ENCODE results near the gene RBMY1D.
"Not testable (repeated sequence)": the region's sequence is repeated elsewhere in the genome, so short reads cannot be mapped to it uniquely, and the experiment has no call there.

Gene RBMY1D

DNA sequence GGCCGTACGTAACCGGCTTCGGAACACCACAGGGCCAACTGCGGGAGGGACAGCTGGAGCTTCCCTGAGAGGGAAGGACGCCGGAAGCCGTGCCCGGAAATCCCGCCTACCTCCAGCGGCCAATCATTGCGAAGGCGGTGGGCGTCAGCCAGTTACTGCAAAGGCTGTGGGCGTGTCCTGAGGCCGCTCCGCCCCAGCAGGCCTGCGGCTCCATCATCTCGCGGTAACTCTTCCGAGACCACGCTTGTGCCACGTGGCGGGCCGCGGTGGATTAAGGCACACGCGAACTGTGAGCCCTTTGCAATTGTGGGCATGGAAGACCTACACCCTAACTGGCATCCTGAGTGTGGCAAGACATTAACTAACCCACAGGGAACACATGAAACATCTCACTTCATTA lies at the start of gene RBMY1D:
Gene RBMY1D, minus strand, starts transcription at position 101 of the 400 bp plus-strand sequence. CDS start 2,013 bp downstream, outside the sequence.
- H3K27me3 Mint-ChIP-seq; H3K4me1 Mint-ChIP-seq; ATAC-seq; H3K27ac Mint-ChIP-seq; H3K4me3 Mint-ChIP-seq; H3K9me3 Mint-ChIP-seq; H3K36me3 Mint-ChIP-seq (ENCODE audit: low read depth); DNase-seq: not testable (repeated sequence)

DNA sequence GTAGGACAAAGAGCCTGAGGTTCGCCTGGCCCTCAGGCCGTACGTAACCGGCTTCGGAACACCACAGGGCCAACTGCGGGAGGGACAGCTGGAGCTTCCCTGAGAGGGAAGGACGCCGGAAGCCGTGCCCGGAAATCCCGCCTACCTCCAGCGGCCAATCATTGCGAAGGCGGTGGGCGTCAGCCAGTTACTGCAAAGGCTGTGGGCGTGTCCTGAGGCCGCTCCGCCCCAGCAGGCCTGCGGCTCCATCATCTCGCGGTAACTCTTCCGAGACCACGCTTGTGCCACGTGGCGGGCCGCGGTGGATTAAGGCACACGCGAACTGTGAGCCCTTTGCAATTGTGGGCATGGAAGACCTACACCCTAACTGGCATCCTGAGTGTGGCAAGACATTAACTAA lies 23.6 kb upstream of the RBMY1D start, which contains the start of gene RBMY1E:
Gene RBMY1E, minus strand, starts transcription at position 101 of the 400 bp plus-strand sequence. CDS start 1,978 bp downstream, outside the sequence.
- not testable (repeated sequence) for H3K9me3 Mint-ChIP-seq; H3K4me1 Mint-ChIP-seq; ATAC-seq; H3K36me3 Mint-ChIP-seq (ENCODE audit: low read depth); DNase-seq; H3K27me3 Mint-ChIP-seq; H3K27ac Mint-ChIP-seq; H3K4me3 Mint-ChIP-seq

DNA sequence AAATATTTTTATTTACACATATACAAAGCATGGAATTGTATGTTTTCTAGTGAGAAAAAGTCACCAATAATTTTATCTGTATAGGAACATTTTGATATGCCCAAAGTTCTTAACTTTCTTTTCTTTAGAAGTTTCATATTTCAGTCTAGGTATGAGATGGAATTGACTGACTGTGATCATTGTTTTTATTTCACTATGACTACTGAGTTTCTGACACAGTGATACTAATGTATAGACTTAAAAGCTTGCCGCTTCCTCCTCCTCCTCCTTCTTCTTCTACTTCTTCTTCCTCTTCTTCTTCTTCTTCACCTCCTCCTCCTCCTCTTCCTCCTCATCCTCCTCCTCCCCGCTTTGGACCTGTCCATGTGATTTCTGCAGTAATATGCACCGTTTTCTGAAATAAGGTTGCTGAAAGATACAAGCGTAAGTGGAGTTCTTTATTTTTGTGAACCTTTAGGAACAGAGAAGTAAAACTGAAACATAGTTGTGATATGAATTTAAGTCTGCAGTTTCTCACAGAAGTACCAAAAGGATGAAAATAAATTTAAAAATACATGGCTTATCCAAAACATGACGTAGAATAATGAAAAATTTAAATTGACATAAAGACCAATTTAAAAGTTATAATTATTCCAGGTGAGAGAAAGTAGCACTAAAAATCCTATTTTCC lies 24.8 kb downstream of the RBMY1D start:
- not testable (repeated sequence) for H3K36me3 Mint-ChIP-seq (ENCODE audit: low read depth); H3K9me3 Mint-ChIP-seq; H3K4me1 Mint-ChIP-seq; ATAC-seq; H3K4me3 Mint-ChIP-seq; H3K27me3 Mint-ChIP-seq; DNase-seq; H3K27ac Mint-ChIP-seq

DNA sequence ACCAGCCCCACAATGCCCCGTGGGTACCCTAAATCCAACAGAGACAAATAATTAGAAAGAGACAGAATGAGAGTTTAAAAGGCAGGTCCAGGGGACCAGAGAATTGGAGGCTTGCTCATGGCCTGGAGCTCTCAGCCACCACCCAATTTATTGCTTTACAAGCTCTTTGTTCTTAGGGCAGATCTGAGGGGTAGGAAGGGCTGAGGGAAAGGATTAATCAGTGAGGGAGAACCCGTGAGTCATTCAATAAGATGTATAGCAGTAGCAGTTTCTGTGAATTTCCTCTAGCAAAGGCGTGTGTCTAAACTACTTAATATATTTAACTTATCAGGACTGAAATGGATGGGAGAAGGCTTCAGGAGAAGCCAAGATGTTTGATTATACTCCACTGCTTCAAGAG lies 48.8 kb downstream of the RBMY1D start:
- Mint-ChIP-seq H3K27me3 (no peaks in the 10 kb centered on the region), H3K4me3 (no peak overlapping the region), H3K36me3 (ENCODE audit: low read depth) (no peaks in the 10 kb centered on the region), H3K4me1 (no peaks in the 10 kb centered on the region), H3K9me3 (no peaks in the 10 kb centered on the region), H3K27ac (no peak overlapping the region)
- no peak for ATAC-seq
- no peak for DNase-seq

DNA sequence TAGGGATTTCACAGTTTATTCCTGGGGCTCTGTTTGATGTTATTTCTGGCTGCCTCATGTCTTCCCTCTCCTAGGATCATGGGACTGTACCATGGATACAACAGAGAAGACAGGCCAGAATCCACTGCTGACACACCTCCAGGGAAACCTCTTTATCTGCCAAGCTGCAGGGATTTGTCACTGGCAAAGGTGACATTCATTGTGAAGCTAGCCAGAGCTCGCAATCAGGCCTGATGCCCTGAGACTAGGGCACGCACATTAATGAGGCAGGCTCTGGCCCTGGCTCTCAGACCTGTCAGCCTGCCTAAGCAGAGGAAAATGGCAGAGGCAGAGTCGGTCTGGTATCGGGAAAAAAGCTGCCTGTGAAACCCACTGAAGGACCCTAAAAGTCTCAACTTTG lies 52.2 kb downstream of the RBMY1D start:
- ATAC-seq (no peak), DNase-seq (no peak)
- Mint-ChIP-seq H3K27ac (no peak overlapping the region), H3K9me3 (no peaks in the 10 kb centered on the region), H3K36me3 (ENCODE audit: low read depth) (no peaks in the 10 kb centered on the region), H3K4me1 (no peaks in the 10 kb centered on the region), H3K27me3 (no peaks in the 10 kb centered on the region), H3K4me3 (no peak overlapping the region)

DNA sequence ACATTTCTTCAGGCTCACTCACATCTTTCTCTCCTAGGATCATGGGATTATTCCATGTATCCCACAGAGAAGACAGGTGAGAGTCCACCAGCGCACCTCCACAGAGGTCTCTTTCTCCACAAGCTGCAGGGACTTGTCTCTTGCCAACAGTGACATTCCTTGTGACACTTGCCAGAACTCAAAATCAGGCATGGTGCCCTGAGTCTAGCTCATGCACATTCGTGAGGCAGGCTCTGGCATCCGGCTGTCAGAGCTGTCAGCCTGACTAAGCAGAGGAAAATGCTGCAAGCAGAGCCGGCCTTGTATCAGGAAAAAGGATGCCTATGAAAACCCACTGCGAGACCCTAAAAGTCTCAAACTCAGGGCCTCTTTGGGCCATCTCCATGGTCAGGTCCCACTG lies 54.8 kb downstream of the RBMY1D start:
- Mint-ChIP-seq H3K27ac (no peak overlapping the region), H3K27me3 (no peaks in the 10 kb centered on the region), H3K4me3 (no peak overlapping the region), H3K36me3 (ENCODE audit: low read depth) (no peaks in the 10 kb centered on the region), H3K9me3 (no peaks in the 10 kb centered on the region), H3K4me1 (no peaks in the 10 kb centered on the region)
- DNase-seq (no peak), ATAC-seq (no peak)

DNA sequence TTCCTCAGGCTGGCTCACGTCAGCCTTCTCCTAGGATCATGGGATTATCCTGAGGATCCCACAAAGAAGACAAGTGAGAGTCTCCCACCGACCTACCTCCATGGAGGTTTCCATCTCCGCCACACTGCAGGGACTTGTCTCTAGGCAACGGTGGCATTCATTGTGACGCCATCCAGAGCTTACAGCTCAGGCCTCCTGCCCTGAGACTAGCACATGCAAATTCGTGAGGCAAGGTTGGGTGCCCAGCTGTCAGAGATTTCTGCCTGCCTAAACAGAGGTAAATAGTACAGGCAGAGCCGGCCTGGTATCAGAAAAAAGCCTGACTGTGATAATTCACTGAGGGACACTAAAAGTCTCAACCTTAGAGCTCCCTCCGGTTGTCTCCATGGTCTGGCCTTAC lies 58.0 kb downstream of the RBMY1D start:
- DNase-seq, result no peak
- Mint-ChIP-seq H3K36me3 (ENCODE audit: low read depth) (no peaks in the 10 kb centered on the region), H3K4me1 (no peaks in the 10 kb centered on the region), H3K27me3 (no peaks in the 10 kb centered on the region), H3K9me3 (no peaks in the 10 kb centered on the region), H3K27ac (no peak overlapping the region), H3K4me3 (no peak overlapping the region)
- no peak for ATAC-seq

DNA sequence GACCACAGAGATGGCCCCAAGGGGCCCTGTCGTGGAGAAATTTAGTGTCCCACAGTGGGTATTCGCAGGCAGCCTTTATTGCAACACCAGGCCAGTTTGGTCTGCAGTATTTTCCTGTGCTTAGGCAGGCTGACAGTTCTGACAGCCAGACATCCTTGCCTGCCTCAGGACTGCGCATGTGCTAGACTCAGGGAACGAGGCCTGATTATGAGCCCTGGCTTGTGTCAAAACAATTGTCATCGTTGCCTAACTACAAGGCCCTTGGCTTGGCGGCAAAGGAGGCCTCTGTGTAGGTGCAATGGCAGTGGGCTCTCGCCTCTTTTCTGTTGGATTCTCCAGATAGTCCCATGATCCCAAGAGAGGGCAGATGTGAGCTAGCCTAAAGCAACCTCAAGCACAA lies 59.3 kb downstream of the RBMY1D start:
- no peak for ATAC-seq
- no peak overlapping the region for H3K27ac Mint-ChIP-seq
- no peaks in the 10 kb centered on the region for H3K36me3 Mint-ChIP-seq (ENCODE audit: low read depth)
- no peaks in the 10 kb centered on the region for H3K27me3 Mint-ChIP-seq
- H3K9me3 Mint-ChIP-seq, result no peaks in the 10 kb centered on the region
- no peaks in the 10 kb centered on the region for H3K4me1 Mint-ChIP-seq
- no peak for DNase-seq
- no peak overlapping the region for H3K4me3 Mint-ChIP-seq

Measured in activated naive CD8-positive, alpha-beta T cell treated with anti-CD3 and anti-CD28 coated beads, Interleukin-2, amount 50 U/mL, for 24 hours (primary cell).